GM10266 (cell line): ENCODE measurements around the gene ARL13B.
"Not testable (repeated sequence)": the region's sequence is repeated elsewhere in the genome, so short reads cannot be mapped to it uniquely, and the experiment has no call there.

Source experiments
- DNase-seq: peaks from one replicate; pipeline ENCODE4 v3.0.0; 2012; ENCODE audit errors: extremely low spot score
- CTCF ChIP-seq: IDR thresholded peaks from 2 replicates; pipeline ENCODE4 v1.5.1; 2012; ENCODE audit warnings: mild to moderate bottlenecking, low read depth; ENCODE audit not compliant: control insufficient read depth, insufficient read depth; ENCODE audit errors: missing control alignments

The ARL13B gene

GRCh38 chr3:93979850-93980676, at the start of gene ARL13B:
TSS of gene ARL13B (plus strand) at chr3:93980155. CDS start at chr3:93980424, 269 bp downstream.
- TF ChIP-seq CTCF, result no peak
- DNase-seq, result peak; percentile 92

GRCh38 chr3:93931597-93932229, 48.2 kb upstream of the ARL13B start:
- TF ChIP-seq CTCF, result no peak
- no peak for DNase-seq

DNA sequence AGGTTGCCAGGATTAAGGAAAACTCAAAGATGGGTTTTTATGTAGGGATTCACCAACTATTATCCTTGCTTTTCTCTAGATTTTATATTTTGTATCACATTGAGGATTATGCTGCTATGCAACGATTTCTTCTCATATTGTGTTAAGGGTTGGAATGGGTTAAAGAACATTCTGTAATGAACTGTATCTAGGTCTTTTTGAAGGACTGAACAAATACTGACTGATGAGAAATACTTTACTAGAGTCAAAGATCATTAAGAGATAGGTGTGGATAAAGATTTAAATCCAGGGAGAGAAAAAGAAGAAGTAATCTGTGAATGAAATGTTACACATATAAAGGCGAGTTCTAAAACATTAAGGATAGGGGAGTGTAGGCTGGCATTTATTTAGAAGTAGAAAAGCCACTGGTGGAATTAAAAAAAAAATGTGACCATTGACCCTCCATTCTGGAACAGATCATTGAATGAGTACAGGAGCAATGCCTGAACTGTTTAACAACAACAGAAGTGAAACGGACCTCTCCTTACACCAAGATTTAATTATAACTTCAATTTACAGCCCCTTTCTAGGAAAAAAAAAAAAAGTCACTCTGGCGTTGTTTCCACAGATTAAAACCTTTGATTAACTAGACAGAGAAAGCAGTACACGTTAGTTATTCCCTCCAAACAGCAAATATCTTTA, 45.4 kb upstream of the ARL13B start:
- DNase-seq, result no peak
- TF ChIP-seq CTCF, result no peak

- DNase-seq, result no peak
- TF ChIP-seq CTCF, result no peak
These were observed 43.4 kb upstream of the ARL13B start for GRCh38 chr3:93936549-93936948.

DNA sequence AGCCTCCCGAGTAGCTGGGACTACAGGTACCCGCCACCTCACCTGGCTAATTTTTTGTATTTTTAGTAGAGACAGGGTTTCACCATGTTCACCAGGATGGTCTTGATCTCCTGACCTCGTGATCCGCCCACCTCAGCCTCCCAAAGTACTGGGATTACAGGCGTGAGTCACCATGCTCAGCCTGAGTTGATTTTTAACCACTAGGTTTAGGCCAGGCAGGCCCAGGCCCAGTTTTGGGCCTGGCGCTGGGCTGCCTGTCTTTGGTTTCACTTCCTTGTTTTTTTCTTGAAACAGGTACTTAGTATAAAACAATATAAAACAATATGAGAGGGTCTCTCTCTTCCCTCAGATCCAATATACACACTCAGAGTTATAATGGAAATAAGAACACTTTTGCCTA, 42.5 kb upstream of the ARL13B start:
- not testable (repeated sequence) for DNase-seq

- DNase-seq, result not testable (repeated sequence)
These were observed 30.0 kb upstream of the ARL13B start for GRCh38 chr3:93949958-93950357.

- TF ChIP-seq CTCF, result no peak
- DNase-seq, result no peak
These were observed 18.9 kb upstream of the ARL13B start for GRCh38 chr3:93961026-93961425.

- no peak for DNase-seq
- TF ChIP-seq CTCF, result no peak
These were observed 18.5 kb upstream of the ARL13B start for GRCh38 chr3:93961489-93961888.
